Skin of body (tissue), 2 donors: ENCODE data around the gene ARHGEF28. TPM values are rescaled to one million over a fixed set of nuclear protein-coding genes. Genes with fewer than 3 reads are reported as not detected.

Source experiments
- DNase-seq: peaks from one replicate; lab custom pipeline; 2025; lab: John Stamatoyannopoulos, UW
- total RNA-seq: library from RNA; depleted of rRNA; stranded (reverse); fragments of >200 nt; gene quantifications from one replicate; pipeline ENCODE4 v1.2.3, GENCODE V29; 2014

ARHGEF28 gene
- total RNA-seq, 1 donor from 2014 or later, result 19.2 TPM

GRCh38 chr5:73770172-73771025 lies 144.4 kb downstream of the ARHGEF28 start:
- DNase-seq, result no peak

GRCh38 chr5:73774924-73775323 lies 148.9 kb downstream of the ARHGEF28 start:
- DNase-seq, result no peak

- no peak for DNase-seq
These were observed 150.4 kb downstream of the ARHGEF28 start for GRCh38 chr5:73776405-73776804.

GRCh38 chr5:73777192-73777591 lies 151.2 kb downstream of the ARHGEF28 start:
- DNase-seq, result no peak

GRCh38 chr5:73780302-73781080 lies 154.5 kb downstream of the ARHGEF28 start:
- no peak for DNase-seq

GRCh38 chr5:73781107-73781768 lies 155.2 kb downstream of the ARHGEF28 start:
- DNase-seq, result no peak

GRCh38 chr5:73783828-73784227 lies 157.8 kb downstream of the ARHGEF28 start:
- DNase-seq, result no peak

GRCh38 chr5:73786043-73786831 lies 160.2 kb downstream of the ARHGEF28 start:
- DNase-seq, result no peak

- DNase-seq, result no peak
These were observed 163.9 kb downstream of the ARHGEF28 start for GRCh38 chr5:73789851-73790281.

- DNase-seq, result no peak
These were observed 165.4 kb downstream of the ARHGEF28 start for GRCh38 chr5:73791389-73791788.

- peak; percentile 64 for DNase-seq
These were observed 166.8 kb downstream of the ARHGEF28 start for GRCh38 chr5:73792687-73793320.

GRCh38 chr5:73793911-73794310 lies 167.9 kb downstream of the ARHGEF28 start:
- no peak for DNase-seq

GRCh38 chr5:73796164-73797131 lies 170.5 kb downstream of the ARHGEF28 start:
- no peak for DNase-seq

- no peak for DNase-seq
These were observed 171.1 kb downstream of the ARHGEF28 start for GRCh38 chr5:73797132-73797510.

- DNase-seq, result no peak
These were observed 173.5 kb downstream of the ARHGEF28 start for GRCh38 chr5:73799401-73799972.

GRCh38 chr5:73801686-73802085 lies 175.7 kb downstream of the ARHGEF28 start:
- DNase-seq, result no peak

GRCh38 chr5:73805449-73805848 lies 179.5 kb downstream of the ARHGEF28 start:
- DNase-seq, result no peak

GRCh38 chr5:73808911-73809310 lies 182.9 kb downstream of the ARHGEF28 start:
- no peak for DNase-seq

GRCh38 chr5:73810429-73810828 lies 184.4 kb downstream of the ARHGEF28 start:
- DNase-seq, result no peak
